Neuronal stem cell (in vitro differentiated cells): ENCODE measurements around the gene CNTF.

ENCODE experiments used
- DNase-seq: peaks from one replicate; pipeline ENCODE4 v3.0.0-alpha.2; 2013; ENCODE audit warnings: low spot score
- H2AFZ ChIP-seq: one replicate; pipeline ENCODE4 v1.6.1; 2013; ENCODE audit warnings: mild to moderate bottlenecking, low read length, inconsistent platforms
- H2AK5ac ChIP-seq: 2 replicates; pipeline ENCODE4 v1.6.1; 2013; ENCODE audit warnings: low read depth, mild to moderate bottlenecking, inconsistent platforms, low read length, moderate library complexity, mixed read lengths
- H2BK120ac ChIP-seq: 2 replicates; pipeline ENCODE4 v1.6.1; 2013; ENCODE audit warnings: low read depth, mild to moderate bottlenecking, inconsistent platforms, low read length, moderate library complexity, mixed read lengths
- H2BK12ac ChIP-seq: one replicate; pipeline ENCODE4 v1.6.1; 2013; ENCODE audit warnings: low read length, inconsistent platforms
- H2BK15ac ChIP-seq: 2 replicates; pipeline ENCODE4 v1.6.1; 2013; ENCODE audit warnings: mild to moderate bottlenecking, low read length, inconsistent platforms, mixed read lengths
- H2BK5ac ChIP-seq: one replicate; pipeline ENCODE4 v1.6.1; 2013; ENCODE audit warnings: inconsistent platforms, mild to moderate bottlenecking, low read length, moderate library complexity
- H3K14ac ChIP-seq: one replicate; pipeline ENCODE4 v1.6.1; 2013; ENCODE audit warnings: low read length, inconsistent platforms
- H3K18ac ChIP-seq: 2 replicates; pipeline ENCODE4 v1.6.1; 2013; ENCODE audit warnings: low read length, inconsistent platforms
- H3K23ac ChIP-seq: 2 replicates; pipeline ENCODE4 v1.6.1; 2013; ENCODE audit warnings: low read depth, mild to moderate bottlenecking, mixed read lengths, low read length, inconsistent platforms; ENCODE audit not compliant: poor library complexity
- H3K27ac ChIP-seq: replicated peaks from 3 replicates; pipeline ENCODE4 v1.5.1; 2013; ENCODE audit warnings: low read length, inconsistent platforms
- H3K27me3 ChIP-seq, 3 experiments: 2 replicates each; pipeline ENCODE4 v1.6.1; 2013; ENCODE audit warnings: low read length in 3 of 3, mild to moderate bottlenecking in 2 of 3, inconsistent platforms in 1 of 3, low read depth in 1 of 3, mixed read lengths in 1 of 3, moderate library complexity in 1 of 3; ENCODE audit not compliant: control insufficient read depth in 3 of 3, insufficient read depth in 3 of 3
- H3K36me3 ChIP-seq, 2 donors: replicated peaks in 1 of 2; 2 replicates each; pipeline ENCODE4 v1.6.1; 2013; ENCODE audit warnings: low read length in 2 of 2; ENCODE audit not compliant: control insufficient read depth in 2 of 2, insufficient read depth in 2 of 2
- H3K4ac ChIP-seq: 2 replicates; pipeline ENCODE4 v1.6.1; 2013; ENCODE audit warnings: inconsistent platforms, mild to moderate bottlenecking, low read length, moderate library complexity
- H3K4me1 ChIP-seq, 2 donors: 1 replicate in 1 of 2; 2 replicates in 1 of 2; pipeline ENCODE4 v1.6.1; 2013; ENCODE audit warnings: low read length in 2 of 2, low read depth in 1 of 2; ENCODE audit not compliant: control insufficient read depth in 2 of 2, insufficient read depth in 1 of 2
- H3K4me2 ChIP-seq: one replicate; pipeline ENCODE4 v1.6.1; 2013; ENCODE audit warnings: mild to moderate bottlenecking, low read length, inconsistent platforms; ENCODE audit not compliant: insufficient read depth, poor library complexity, severe bottlenecking
- H3K4me3 ChIP-seq, 2 donors: 2 replicates each; pipeline ENCODE4 v1.5.1; 2013; ENCODE audit warnings: low read length in 2 of 2, mild to moderate bottlenecking in 2 of 2, inconsistent platforms in 1 of 2, moderate library complexity in 1 of 2
- H3K79me1 ChIP-seq: one replicate; pipeline ENCODE4 v1.6.1; 2013; ENCODE audit warnings: low read depth, mild to moderate bottlenecking, inconsistent platforms, low read length, moderate library complexity
- H3K9ac ChIP-seq: one replicate; pipeline ENCODE4 v1.6.1; 2013; ENCODE audit warnings: mild to moderate bottlenecking, low read depth, low read length, inconsistent platforms; ENCODE audit not compliant: poor library complexity
- H3K9me3 ChIP-seq, 2 donors: replicated peaks in 1 of 2; 2 replicates each; pipeline versions ENCODE3 to v1.6.1; 2013; ENCODE audit warnings: low read length in 2 of 2, mild to moderate bottlenecking in 2 of 2, inconsistent platforms in 1 of 2, low read depth in 1 of 2, mixed read lengths in 1 of 2, moderate library complexity in 1 of 2; ENCODE audit not compliant: control insufficient read depth in 2 of 2, insufficient read depth in 1 of 2
- H4K8ac ChIP-seq: one replicate; pipeline ENCODE4 v1.6.1; 2013; ENCODE audit warnings: low read depth, mild to moderate bottlenecking, inconsistent platforms, low read length, moderate library complexity
- H4K91ac ChIP-seq: one replicate; pipeline ENCODE4 v1.6.1; 2013; ENCODE audit warnings: low read length, low read depth, mild to moderate bottlenecking, inconsistent platforms; ENCODE audit not compliant: poor library complexity
- WGBS, 2 donors: extraction: QIAGEN DNeasy Blood & Tissue Kit; methylation state at CpG; one replicate each; pipeline ENCODE4 v1.1.7; 2013; ENCODE audit warnings: missing lambda C conversion rate in 2 of 2, mixed read lengths in 1 of 2; ENCODE audit not compliant: insufficient read length in 2 of 2, insufficient replicate concordance in 1 of 2; ENCODE audit errors: extremely low coverage in 2 of 2; 5-methylcytosine and 5-hydroxymethylcytosine counted together

Gene CNTF

DNA sequence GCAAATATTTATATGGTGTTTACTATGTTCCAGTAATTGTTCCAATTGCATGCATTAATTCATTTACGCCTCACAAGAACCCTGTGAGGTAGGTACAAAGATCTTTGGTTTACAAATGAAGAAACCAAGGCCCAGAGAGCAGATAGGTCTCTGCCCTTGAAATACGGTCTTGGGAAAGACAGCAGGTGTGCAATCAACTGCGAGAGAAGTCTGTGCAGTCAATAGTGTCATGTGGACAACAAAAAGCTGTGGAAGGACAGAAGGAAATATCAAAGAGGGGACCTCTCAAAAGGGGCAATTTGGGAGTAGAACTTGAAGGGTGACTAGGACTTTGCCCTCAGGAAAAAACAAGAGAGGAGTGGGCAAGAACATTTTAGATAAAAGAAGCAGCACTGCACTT is 8.9 kb downstream of the CNTF start:
- H3K23ac ChIP-seq = no peak overlapping the region
- H2BK120ac ChIP-seq = no peak overlapping the region
- no peak overlapping the region for H3K4me3 ChIP-seq
- no peak overlapping the region for H3K4me2 ChIP-seq
- no peak overlapping the region for H2AK5ac ChIP-seq
- H3K4ac ChIP-seq = no peak overlapping the region
- no peaks in the 10 kb centered on the region for H3K27me3 ChIP-seq
- H3K36me3 ChIP-seq = peaks cover 3 to 28% of the 10 kb centered on the region in 2 donors
- no peak overlapping the region for H2BK12ac ChIP-seq
- no peak overlapping the region for H2BK15ac ChIP-seq
- WGBS, 2 donors = no CpG with 5 or more reads among the region's 3 CpGs
- H3K27ac ChIP-seq = no peak overlapping the region
- H4K91ac ChIP-seq = no peak overlapping the region
- no peak overlapping the region for H3K14ac ChIP-seq
- H3K9ac ChIP-seq = no peak overlapping the region
- H4K8ac ChIP-seq = no peak overlapping the region
- no peaks in the 10 kb centered on the region for H3K79me1 ChIP-seq
- no peak overlapping the region for H2AFZ ChIP-seq
- no peak overlapping the region for H3K18ac ChIP-seq
- no peak overlapping the region for H2BK5ac ChIP-seq
- DNase-seq = no peak
- H3K9me3 ChIP-seq = no peaks in the 10 kb centered on the region
- H3K4me1 ChIP-seq = peaks cover 0 to 2% of the 10 kb centered on the region in 2 donors

DNA sequence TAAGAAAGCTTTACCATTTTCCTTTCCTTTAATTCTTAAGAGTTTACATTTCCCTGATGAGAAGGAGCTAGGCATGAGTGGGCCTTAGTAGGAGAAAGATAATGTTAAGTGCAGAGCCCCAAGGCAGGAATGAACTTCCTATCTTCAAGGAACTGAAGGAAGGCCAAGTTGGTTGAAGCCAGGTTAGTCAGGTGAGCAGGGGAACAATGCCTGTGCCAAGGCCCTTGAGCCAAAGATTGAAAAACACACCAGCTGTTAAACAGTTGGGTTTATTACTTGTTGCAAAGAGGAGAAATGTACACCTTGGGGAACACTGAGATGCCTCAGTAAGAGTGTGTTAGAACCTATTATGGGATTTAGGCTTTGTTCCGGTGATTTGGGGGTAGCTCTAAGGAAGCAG is 10.0 kb downstream of the CNTF start:
- Histone ChIP-seq H2AK5ac (no peak overlapping the region), H2BK12ac (no peak overlapping the region), H4K8ac (no peak overlapping the region), H3K4ac (no peak overlapping the region), H4K91ac (no peak overlapping the region), H2BK5ac (no peak overlapping the region), H3K36me3 (peaks cover 0 to 17% of the 10 kb centered on the region in 2 donors), H3K4me2 (no peak overlapping the region), H3K79me1 (no peaks in the 10 kb centered on the region), H3K4me1 (peaks cover 0 to 2% of the 10 kb centered on the region in 2 donors), H2AFZ (no peak overlapping the region), H3K14ac (no peak overlapping the region), H3K4me3 (no peak overlapping the region), H3K9me3 (no peaks in the 10 kb centered on the region), H3K27ac (no peak overlapping the region), H2BK120ac (no peak overlapping the region), H3K23ac (no peak overlapping the region), H3K18ac (no peak overlapping the region), H2BK15ac (no peak overlapping the region), H3K27me3 (no peaks in the 10 kb centered on the region), H3K9ac (no peak overlapping the region)
- DNase-seq = no peak
- WGBS, 2 donors = no CpG with 5 or more reads among the region's 1 CpG

DNA sequence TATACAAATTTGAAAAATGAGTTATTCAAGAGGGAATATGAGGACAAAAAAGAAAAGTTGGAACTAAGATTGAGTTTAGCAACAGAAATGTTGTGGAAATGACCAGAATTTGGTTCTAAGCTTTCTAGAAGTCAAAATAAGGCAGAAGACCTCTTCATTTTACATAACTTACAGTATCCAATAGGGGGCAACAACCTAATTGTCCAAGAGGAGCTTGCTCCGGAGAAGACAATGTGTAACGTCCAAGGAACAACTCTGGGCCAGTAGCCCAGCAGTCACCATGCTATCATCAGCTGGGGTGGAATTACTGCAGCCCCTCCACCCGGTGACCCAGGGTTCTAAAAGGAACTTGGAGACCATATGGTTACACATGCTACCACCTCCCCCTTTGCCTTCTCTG is 14.1 kb downstream of the CNTF start:
- no CpG with 5 or more reads among the region's 3 CpGs for WGBS, 2 donors
- no peak overlapping the region for H4K8ac ChIP-seq

DNA sequence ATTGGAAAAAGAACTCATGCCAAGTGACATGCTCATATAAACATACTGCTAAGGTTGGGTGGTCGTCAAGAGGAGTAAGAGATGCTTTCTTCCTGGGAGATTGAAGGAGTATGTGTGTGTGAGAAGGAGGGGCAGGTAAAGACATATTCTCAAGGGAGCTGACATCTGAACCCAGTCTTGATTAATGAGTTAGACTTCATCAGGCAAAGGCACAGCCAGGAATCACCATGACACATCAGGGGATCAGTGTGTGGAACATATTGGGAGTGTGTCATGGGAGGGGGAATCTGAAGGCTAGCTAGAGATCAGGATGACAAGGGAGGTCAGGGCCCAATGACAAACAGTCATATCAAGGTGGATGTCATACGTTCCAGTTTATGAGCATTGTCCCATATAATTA is 14.9 kb downstream of the CNTF start:
- no CpG with 5 or more reads among the region's 2 CpGs for WGBS, 2 donors
- no peaks in the 10 kb centered on the region for H3K36me3 ChIP-seq
- peaks cover 0 to 3% of the 10 kb centered on the region in 2 donors for H3K4me1 ChIP-seq
- no peak overlapping the region for H2BK120ac ChIP-seq
- H3K4ac ChIP-seq = no peak overlapping the region
- no peak overlapping the region for H3K4me3 ChIP-seq
- no peak overlapping the region for H2BK15ac ChIP-seq
- no peaks in the 10 kb centered on the region for H3K79me1 ChIP-seq
- no peaks in the 10 kb centered on the region for H3K9me3 ChIP-seq
- H3K27me3 ChIP-seq = no peaks in the 10 kb centered on the region
- no peak overlapping the region for H2AK5ac ChIP-seq
- no peak overlapping the region for H2BK12ac ChIP-seq
- no peak overlapping the region for H2AFZ ChIP-seq
- no peak overlapping the region for H4K91ac ChIP-seq
- no peak overlapping the region for H3K9ac ChIP-seq
- H3K27ac ChIP-seq = no peak overlapping the region
- no peak overlapping the region for H3K14ac ChIP-seq
- DNase-seq = no peak
- no peak overlapping the region for H3K4me2 ChIP-seq
- H4K8ac ChIP-seq = no peak overlapping the region
- no peak overlapping the region for H3K23ac ChIP-seq
- H3K18ac ChIP-seq = no peak overlapping the region
- H2BK5ac ChIP-seq = no peak overlapping the region

More for the DNA sequence above, 14.1 kb downstream of the CNTF start:
- Histone ChIP-seq H3K79me1 (no peaks in the 10 kb centered on the region), H2BK5ac (no peak overlapping the region), H3K27me3 (no peaks in the 10 kb centered on the region), H4K91ac (no peak overlapping the region), H2BK12ac (no peak overlapping the region), H3K23ac (no peak overlapping the region), H3K14ac (no peak overlapping the region), H2BK15ac (no peak overlapping the region), H2AFZ (no peak overlapping the region), H3K9ac (no peak overlapping the region), H3K9me3 (no peaks in the 10 kb centered on the region), H2AK5ac (no peak overlapping the region), H3K4ac (no peak overlapping the region), H3K18ac (no peak overlapping the region), H3K36me3 (no peaks in the 10 kb centered on the region), H3K27ac (no peak overlapping the region), H3K4me3 (no peak overlapping the region), H3K4me1 (peaks cover 0 to 3% of the 10 kb centered on the region in 2 donors), H2BK120ac (no peak overlapping the region), H3K4me2 (no peak overlapping the region)
- no peak for DNase-seq
